D721Med (cell line): ENCODE results near the gene HTD2.
"Not testable (repeated sequence)": the region's sequence is repeated elsewhere in the genome, so short reads cannot be mapped to it uniquely, and the experiment has no call there.

Experiments used
- DNase-seq: peaks from one replicate; pipeline ENCODE4 v3.0.0; 2011; ENCODE audit warnings: low spot score; ENCODE audit not compliant: insufficient read length
- FAIRE-seq: peaks from 2 replicates; lab custom pipeline; 2011; peaks lifted over from hg19 to GRCh38; lab: Jason Lieb, UNC
- CTCF ChIP-seq: IDR thresholded peaks from 2 replicates; pipeline ENCODE4 v1.5.1; 2012; ENCODE audit warnings: mild to moderate bottlenecking, control low read depth; ENCODE audit not compliant: insufficient read depth; ENCODE audit errors: missing control alignments

The HTD2 gene

GRCh38 chr3:58269356-58269755, 37.0 kb upstream of the HTD2 start:
- FAIRE-seq (no peak), DNase-seq (no peak)
- TF ChIP-seq CTCF = no peak

GRCh38 chr3:58270485-58270884, 35.8 kb upstream of the HTD2 start:
- FAIRE-seq (no peak), DNase-seq (no peak)
- no peak for TF ChIP-seq CTCF

GRCh38 chr3:58271901-58272501, 34.3 kb upstream of the HTD2 start:
- TF ChIP-seq CTCF = no peak
- DNase-seq (no peak), FAIRE-seq (no peak)

GRCh38 chr3:58272891-58273290, 33.4 kb upstream of the HTD2 start:
- FAIRE-seq (no peak), DNase-seq (no peak)
- no peak for TF ChIP-seq CTCF

- not testable (repeated sequence) for DNase-seq, FAIRE-seq
Observed at GRCh38 chr3:58273362-58273761, 33.0 kb upstream of the HTD2 start.

- DNase-seq (no peak), FAIRE-seq (no peak)
- TF ChIP-seq CTCF = no peak
Observed at GRCh38 chr3:58274027-58274614, 32.2 kb upstream of the HTD2 start.

GRCh38 chr3:58281069-58281468, 25.3 kb upstream of the HTD2 start:
- FAIRE-seq = no peak
- TF ChIP-seq CTCF = no peak

More at GRCh38 chr3:58281069-58281468, 25.3 kb upstream of the HTD2 start:
- no peak for DNase-seq
